Cardiac atrium fibroblast (primary cell): ENCODE results near the gene NCL. TPM values are rescaled to one million over a fixed set of nuclear protein-coding genes. Genes with fewer than 3 reads are reported as not detected.

Source experiments
- total RNA-seq: library from RNA; depleted of rRNA; stranded (reverse); fragments of >200 nt; gene quantifications from 2 replicates; pipeline ENCODE4 v1.2.3, GENCODE V29; 2015

The NCL gene
- 66.1 and 89.9 TPM in 2 replicates for total RNA-seq

DNA sequence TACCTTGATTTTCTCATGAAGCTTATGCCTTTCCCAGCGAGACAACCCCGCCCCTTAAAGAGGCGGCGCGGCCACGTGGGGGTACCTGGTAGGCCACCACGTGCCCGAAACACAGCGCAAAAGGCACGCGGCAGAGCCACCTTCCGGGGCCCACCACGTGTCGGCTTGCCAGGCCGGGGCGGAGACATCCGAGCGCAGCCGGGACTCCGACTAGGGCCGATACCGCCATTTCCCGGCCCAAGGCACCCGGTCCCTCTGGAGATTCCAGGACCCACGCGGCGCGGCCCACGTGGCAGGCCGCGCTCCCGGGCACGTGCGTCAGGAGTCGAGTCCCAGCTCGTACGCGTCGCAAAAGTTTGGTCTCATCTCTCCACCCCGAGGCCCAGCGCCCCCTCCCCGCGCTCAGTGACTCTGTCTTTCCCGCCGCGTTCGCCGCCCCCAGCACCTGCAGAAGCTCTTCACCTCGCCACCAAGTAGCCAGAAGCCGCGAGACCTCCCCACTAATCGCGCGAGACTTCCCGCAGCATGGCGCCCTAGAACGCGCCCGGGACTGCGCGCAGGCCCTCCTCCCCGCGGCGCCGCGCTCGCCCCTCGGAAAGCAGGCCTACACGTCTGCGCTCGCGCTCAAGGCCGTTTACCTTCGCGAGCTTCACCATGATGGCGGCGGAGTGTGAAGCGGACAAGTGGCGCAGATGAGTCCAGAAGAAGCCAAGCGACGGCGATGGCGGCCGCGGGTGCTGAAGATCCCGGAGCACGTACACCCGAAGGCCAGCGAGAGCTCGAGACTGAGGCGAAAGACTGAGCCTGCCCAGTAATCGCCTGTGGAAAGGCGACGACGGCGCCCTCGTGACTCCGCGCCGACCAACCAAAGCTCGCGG lies at the start of gene NCL:
Gene NCL (minus strand): TSS at position 787 of the 878 bp plus-strand sequence. CDS start 131 bp downstream, at position 656.

Other genes starting within 250 kb of the NCL start
- not detected in 2 replicates for gene B3GNT7, start 68.8 kb downstream of the NCL start, total RNA-seq
- gene NMUR1, start 66.0 kb upstream of the NCL start, total RNA-seq: not detected in 2 replicates
- not detected in 2 replicates for gene TEX44, start 128.4 kb upstream of the NCL start, total RNA-seq
- gene PTMA, start 244.0 kb upstream of the NCL start, total RNA-seq: 411 and 435 TPM in 2 replicates